ENCODE results near the gene CCDC12.

CCDC12 gene

GRCh38 chr3:46908294-46908985, 68.1 kb downstream of the CCDC12 start:
- H3K4me3 ChIP-seq (ENCODE audit: low read depth, low read length) = no peak overlapping the region

- no peak overlapping the region for H3K4me3 ChIP-seq (ENCODE audit: low read depth, low read length)
Observed at GRCh38 chr3:46907960-46908293, 68.6 kb downstream of the CCDC12 start.

- H3K4me3 ChIP-seq (ENCODE audit: low read depth, low read length) = no peak overlapping the region
Observed at GRCh38 chr3:46907271-46907670, 69.3 kb downstream of the CCDC12 start.

GRCh38 chr3:46906471-46907058, 70.0 kb downstream of the CCDC12 start:
- no peak overlapping the region for H3K4me3 ChIP-seq (ENCODE audit: low read depth, low read length)

GRCh38 chr3:46905661-46906451, 70.7 kb downstream of the CCDC12 start:
- no peak overlapping the region for H3K4me3 ChIP-seq (ENCODE audit: low read depth, low read length)

- no peak overlapping the region for H3K4me3 ChIP-seq (ENCODE audit: low read depth, low read length)
Observed at GRCh38 chr3:46905213-46905560, 71.4 kb downstream of the CCDC12 start.

GRCh38 chr3:46904303-46905212, 72.0 kb downstream of the CCDC12 start:
- no peak overlapping the region for H3K4me3 ChIP-seq (ENCODE audit: low read depth, low read length)

GRCh38 chr3:46903341-46904302, 72.9 kb downstream of the CCDC12 start:
- H3K4me3 ChIP-seq (ENCODE audit: low read depth, low read length) = no peak overlapping the region

GRCh38 chr3:46902188-46902631, 74.3 kb downstream of the CCDC12 start:
- no peak overlapping the region for H3K4me3 ChIP-seq (ENCODE audit: low read depth, low read length)

- H3K4me3 ChIP-seq (ENCODE audit: low read depth, low read length) = no peak overlapping the region
Observed at GRCh38 chr3:46901591-46902187, 74.9 kb downstream of the CCDC12 start.

GRCh38 chr3:46901061-46901460, 75.5 kb downstream of the CCDC12 start:
- H3K4me3 ChIP-seq (ENCODE audit: low read depth, low read length) = no peak overlapping the region

GRCh38 chr3:46900356-46900755, 76.2 kb downstream of the CCDC12 start:
- H3K4me3 ChIP-seq (ENCODE audit: low read depth, low read length) = no peak overlapping the region

GRCh38 chr3:46900007-46900292, 76.6 kb downstream of the CCDC12 start:
- no peak overlapping the region for H3K4me3 ChIP-seq (ENCODE audit: low read depth, low read length)

GRCh38 chr3:46899151-46900006, 77.2 kb downstream of the CCDC12 start:
- no peak overlapping the region for H3K4me3 ChIP-seq (ENCODE audit: low read depth, low read length)

- no peak overlapping the region for H3K4me3 ChIP-seq (ENCODE audit: low read depth, low read length)
Observed at GRCh38 chr3:46898321-46899150, 78.0 kb downstream of the CCDC12 start.

- H3K4me3 ChIP-seq (ENCODE audit: low read depth, low read length) = no peak overlapping the region
Observed at GRCh38 chr3:46897829-46898320, 78.7 kb downstream of the CCDC12 start.

- no peak overlapping the region for H3K4me3 ChIP-seq (ENCODE audit: low read depth, low read length)
Observed at GRCh38 chr3:46897031-46897430, 79.5 kb downstream of the CCDC12 start.

- H3K4me3 ChIP-seq (ENCODE audit: low read depth, low read length) = no peak overlapping the region
Observed at GRCh38 chr3:46896386-46896785, 80.2 kb downstream of the CCDC12 start.

Measured in iPS-11a (cell line).